WTC11 (cell line): Measurements from ENCODE around the gene ZFP91. TPM values are rescaled to one million over a fixed set of nuclear protein-coding genes. Genes with fewer than 3 reads are reported as not detected.

Experiments
- ATAC-seq: fragments of 200-7000 bp; cut with Tn5 transposase; 2 replicates; pipeline ENCODE4 v1.10.0; 2021; ENCODE audit warnings: mild to moderate bottlenecking, moderate library complexity
- CTCF ChIA-PET: fragments of 300-600 bp; sonication (Branson Sonifier 250); formaldehyde crosslinking; loops from one replicate; lab custom pipeline; 2021; ENCODE audit warnings: antibody characterized with exemption; lab: Charles Lee
- POLR2A ChIA-PET: fragments of 350-600 bp; sonication (Branson Sonifier 250); formaldehyde crosslinking; loops from one replicate; lab custom pipeline; 2021; ENCODE audit warnings: antibody characterized with exemption; lab: Charles Lee
- DNase-seq: peaks from one replicate; pipeline ENCODE4 v3.0.0; 2021; ENCODE audit warnings: low spot score
- H3K27ac Mint-ChIP-seq: 2 replicates; pipeline ENCODE4 v1.8.0; 2021; ENCODE audit warnings: mixed read lengths
- H3K27me3 Mint-ChIP-seq: 2 replicates; pipeline ENCODE4 v1.8.0; 2021; ENCODE audit warnings: low read depth, mild to moderate bottlenecking, moderate library complexity, mixed read lengths
- H3K36me3 Mint-ChIP-seq: 2 replicates; pipeline ENCODE4 v1.8.0; 2021; ENCODE audit warnings: mixed read lengths
- H3K4me1 Mint-ChIP-seq: 2 replicates; pipeline ENCODE4 v1.8.0; 2022; ENCODE audit warnings: mixed read lengths
- H3K4me3 Mint-ChIP-seq: 2 replicates; pipeline ENCODE4 v1.8.0; 2021; ENCODE audit warnings: mild to moderate bottlenecking, moderate library complexity, mixed read lengths
- H3K9me3 Mint-ChIP-seq: 2 replicates; pipeline ENCODE4 v1.8.0; 2021; ENCODE audit warnings: mixed read lengths
- CREM ChIP-seq: sonication (generic); formaldehyde crosslinking; IDR thresholded peaks from 2 replicates; pipeline ENCODE4 v1.8.1; 2022; ENCODE audit warnings: mild to moderate bottlenecking, missing genetic modification reagents, moderate library complexity
- GABPB1 ChIP-seq: sonication (generic); formaldehyde crosslinking; IDR thresholded peaks from 2 replicates; pipeline ENCODE4 v1.8.1; 2023; ENCODE audit warnings: mild to moderate bottlenecking, missing genetic modification reagents
- GRHL2 ChIP-seq: fragments of 250-450 bp; sonication (Bioruptor Pico); IDR thresholded peaks from 2 replicates; pipeline ENCODE4 v1.8.0; 2022; ENCODE audit warnings: mild to moderate bottlenecking, moderate library complexity; ENCODE audit not compliant: insufficient replicate concordance, severe bottlenecking
- GTF2I ChIP-seq: fragments of 250-450 bp; sonication (Bioruptor Pico); conservative IDR thresholded peaks from 2 replicates; pipeline ENCODE4 v1.4.0; 2021; ENCODE audit warnings: mild to moderate bottlenecking
- JAZF1 ChIP-seq: fragments of 250-450 bp; sonication (Bioruptor Pico); IDR thresholded peaks from 2 replicates; pipeline ENCODE4 v1.9.0; 2021; ENCODE audit warnings: moderate library complexity, mild to moderate bottlenecking, inconsistent platforms
- KAT7 ChIP-seq: sonication (generic); formaldehyde crosslinking; IDR thresholded peaks from 2 replicates; pipeline ENCODE4 v1.8.1; 2023; ENCODE audit warnings: missing genetic modification reagents, mild to moderate bottlenecking, borderline replicate concordance
- NFATC4 ChIP-seq: fragments of 250-450 bp; sonication (Bioruptor Pico); IDR thresholded peaks from 2 replicates; pipeline ENCODE4 v1.9.0; 2021; ENCODE audit warnings: mild to moderate bottlenecking
- NR3C1 ChIP-seq: sonication (generic); formaldehyde crosslinking; conservative IDR thresholded peaks from 2 replicates; pipeline ENCODE4 v1.8.1; 2023; ENCODE audit warnings: low read depth, mild to moderate bottlenecking, missing genetic modification reagents
- RELA ChIP-seq: sonication (generic); formaldehyde crosslinking; IDR thresholded peaks from 2 replicates; pipeline ENCODE4 v1.8.1; 2022; ENCODE audit warnings: missing genetic modification reagents, mild to moderate bottlenecking, borderline replicate concordance
- ZNF138 ChIP-seq: sonication (generic); formaldehyde crosslinking; conservative IDR thresholded peaks from 2 replicates; pipeline ENCODE4 v1.8.1; 2022; ENCODE audit warnings: mild to moderate bottlenecking, moderate library complexity, missing genetic modification reagents
- ZNF219 ChIP-seq: sonication (generic); formaldehyde crosslinking; IDR thresholded peaks from 2 replicates; pipeline ENCODE4 v1.8.0; 2023; ENCODE audit warnings: missing genetic modification reagents, mild to moderate bottlenecking, borderline replicate concordance
- total RNA-seq: library from RNA; stranded (reverse); gene quantifications from 3 replicates; pipeline ENCODE4 v1.2.3, GENCODE V29; 2021
- TF ChIP-seq, protein P1 (sequence below): sonication (generic); formaldehyde crosslinking; IDR thresholded peaks from 2 replicates; pipeline ENCODE4 v1.8.0; 2023; ENCODE audit warnings: missing genetic modification reagents
- TF ChIP-seq, protein P2 (sequence below): sonication (generic); formaldehyde crosslinking; IDR thresholded peaks from 2 replicates; pipeline ENCODE4 v1.8.1; 2023; ENCODE audit warnings: mild to moderate bottlenecking, missing genetic modification reagents, moderate library complexity
- TF ChIP-seq, protein P3 (sequence below): fragments of 250-450 bp; sonication (Bioruptor Pico); IDR thresholded peaks from 2 replicates; pipeline ENCODE4 v1.9.0; 2021; ENCODE audit warnings: mild to moderate bottlenecking
- TF ChIP-seq, protein P4 (sequence below): sonication (generic); formaldehyde crosslinking; conservative IDR thresholded peaks from 2 replicates; pipeline ENCODE4 v1.8.1; 2023; ENCODE audit warnings: mild to moderate bottlenecking, low read depth, missing genetic modification reagents, moderate library complexity
- TF ChIP-seq, protein P5 (sequence below): sonication (generic); formaldehyde crosslinking; IDR thresholded peaks from 2 replicates; pipeline ENCODE4 v1.8.0; 2022; ENCODE audit warnings: mild to moderate bottlenecking, missing genetic modification reagents
- TF ChIP-seq, protein P6 (sequence below): sonication (generic); formaldehyde crosslinking; IDR thresholded peaks from 2 replicates; pipeline ENCODE4 v1.8.1; 2022; ENCODE audit warnings: low read depth, mild to moderate bottlenecking, moderate library complexity, missing genetic modification reagents, borderline replicate concordance
- TF ChIP-seq, protein P7 (sequence below): fragments of 250-450 bp; sonication (Bioruptor Pico); IDR thresholded peaks from 2 replicates; pipeline ENCODE4 v1.9.0; 2021; ENCODE audit warnings: mild to moderate bottlenecking

The ZFP91 gene
- total RNA-seq, 1 experiment from 2014 or later, result 28.1 TPM

DNA sequence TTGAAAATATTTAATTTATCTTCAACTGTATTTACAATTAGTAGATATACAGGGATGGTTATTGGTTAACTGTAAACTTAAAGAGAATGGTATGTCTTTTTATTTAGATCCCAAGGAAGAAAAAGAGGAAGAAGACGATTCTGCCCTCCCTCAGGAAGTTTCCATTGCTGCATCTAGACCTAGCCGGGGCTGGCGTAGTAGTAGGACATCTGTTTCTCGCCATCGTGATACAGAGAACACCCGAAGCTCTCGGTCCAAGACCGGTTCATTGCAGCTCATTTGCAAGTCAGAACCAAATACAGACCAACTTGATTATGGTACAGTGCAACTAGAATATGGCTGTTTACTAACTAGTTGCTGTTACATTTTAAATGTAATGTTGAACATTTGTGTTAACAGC is 30.9 kb downstream of the ZFP91 start (continued):
- TF ChIP-seq, protein P1, sequence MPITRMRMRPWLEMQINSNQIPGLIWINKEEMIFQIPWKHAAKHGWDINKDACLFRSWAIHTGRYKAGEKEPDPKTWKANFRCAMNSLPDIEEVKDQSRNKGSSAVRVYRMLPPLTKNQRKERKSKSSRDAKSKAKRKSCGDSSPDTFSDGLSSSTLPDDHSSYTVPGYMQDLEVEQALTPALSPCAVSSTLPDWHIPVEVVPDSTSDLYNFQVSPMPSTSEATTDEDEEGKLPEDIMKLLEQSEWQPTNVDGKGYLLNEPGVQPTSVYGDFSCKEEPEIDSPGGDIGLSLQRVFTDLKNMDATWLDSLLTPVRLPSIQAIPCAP (CRISPR knock-in tag), result no peak
- TF ChIP-seq, protein P2, sequence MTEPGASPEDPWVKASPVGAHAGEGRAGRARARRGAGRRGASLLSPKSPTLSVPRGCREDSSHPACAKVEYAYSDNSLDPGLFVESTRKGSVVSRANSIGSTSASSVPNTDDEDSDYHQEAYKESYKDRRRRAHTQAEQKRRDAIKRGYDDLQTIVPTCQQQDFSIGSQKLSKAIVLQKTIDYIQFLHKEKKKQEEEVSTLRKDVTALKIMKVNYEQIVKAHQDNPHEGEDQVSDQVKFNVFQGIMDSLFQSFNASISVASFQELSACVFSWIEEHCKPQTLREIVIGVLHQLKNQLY (CRISPR knock-in tag), result no peak
- TF ChIP-seq RELA (no peak), GABPB1 (CRISPR knock-in tag) (no peak)

DNA sequence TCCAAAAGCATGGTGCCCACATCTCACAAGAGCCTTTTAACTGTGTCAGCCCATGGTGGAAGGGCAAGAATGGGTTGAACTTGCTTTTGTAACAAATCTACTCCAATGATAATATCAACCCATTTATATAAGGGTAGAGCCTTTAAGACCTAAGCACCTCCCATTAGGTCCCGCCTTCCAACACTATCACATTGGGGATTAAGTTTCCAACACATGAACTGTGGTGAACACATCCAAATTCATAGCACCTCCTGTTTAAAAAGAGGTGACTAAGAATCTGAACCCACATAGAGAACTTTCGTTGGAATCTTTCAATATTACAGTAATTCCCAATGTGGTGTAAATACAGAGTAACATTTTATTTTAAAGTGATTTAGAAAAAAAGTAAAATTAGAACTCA is 34.4 kb downstream of the ZFP91 start:
- DNase-seq (no peak), ATAC-seq (no peak)
- H3K4me3 Mint-ChIP-seq, result no peak overlapping the region
- POLR2A ChIA-PET, result no interaction called here
- no peaks in the 10 kb centered on the region for H3K9me3 Mint-ChIP-seq
- H3K27ac Mint-ChIP-seq, result no peak overlapping the region
- CTCF ChIA-PET, result interaction anchor here (2.3 kb wide), 1 partner anchor 16 kb away, joined by 9 read pairs; no protein-coding TSS in a partner anchor
- H3K27me3 Mint-ChIP-seq, result no peaks in the 10 kb centered on the region
- peaks cover 75% of the 10 kb centered on the region for H3K36me3 Mint-ChIP-seq
- H3K4me1 Mint-ChIP-seq, result no peaks in the 10 kb centered on the region
- no peak for TF ChIP-seq NR3C1 (CRISPR knock-in tag)
- TF ChIP-seq, protein P3, sequence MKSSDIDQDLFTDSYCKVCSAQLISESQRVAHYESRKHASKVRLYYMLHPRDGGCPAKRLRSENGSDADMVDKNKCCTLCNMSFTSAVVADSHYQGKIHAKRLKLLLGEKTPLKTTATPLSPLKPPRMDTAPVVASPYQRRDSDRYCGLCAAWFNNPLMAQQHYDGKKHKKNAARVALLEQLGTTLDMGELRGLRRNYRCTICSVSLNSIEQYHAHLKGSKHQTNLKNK (CRISPR knock-in tag), result no peak
- TF ChIP-seq, protein P4, sequence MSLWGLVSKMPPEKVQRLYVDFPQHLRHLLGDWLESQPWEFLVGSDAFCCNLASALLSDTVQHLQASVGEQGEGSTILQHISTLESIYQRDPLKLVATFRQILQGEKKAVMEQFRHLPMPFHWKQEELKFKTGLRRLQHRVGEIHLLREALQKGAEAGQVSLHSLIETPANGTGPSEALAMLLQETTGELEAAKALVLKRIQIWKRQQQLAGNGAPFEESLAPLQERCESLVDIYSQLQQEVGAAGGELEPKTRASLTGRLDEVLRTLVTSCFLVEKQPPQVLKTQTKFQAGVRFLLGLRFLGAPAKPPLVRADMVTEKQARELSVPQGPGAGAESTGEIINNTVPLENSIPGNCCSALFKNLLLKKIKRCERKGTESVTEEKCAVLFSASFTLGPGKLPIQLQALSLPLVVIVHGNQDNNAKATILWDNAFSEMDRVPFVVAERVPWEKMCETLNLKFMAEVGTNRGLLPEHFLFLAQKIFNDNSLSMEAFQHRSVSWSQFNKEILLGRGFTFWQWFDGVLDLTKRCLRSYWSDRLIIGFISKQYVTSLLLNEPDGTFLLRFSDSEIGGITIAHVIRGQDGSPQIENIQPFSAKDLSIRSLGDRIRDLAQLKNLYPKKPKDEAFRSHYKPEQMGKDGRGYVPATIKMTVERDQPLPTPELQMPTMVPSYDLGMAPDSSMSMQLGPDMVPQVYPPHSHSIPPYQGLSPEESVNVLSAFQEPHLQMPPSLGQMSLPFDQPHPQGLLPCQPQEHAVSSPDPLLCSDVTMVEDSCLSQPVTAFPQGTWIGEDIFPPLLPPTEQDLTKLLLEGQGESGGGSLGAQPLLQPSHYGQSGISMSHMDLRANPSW (CRISPR knock-in tag), result no peak
- TF ChIP-seq, protein P1 (CRISPR knock-in tag), result no peak
- TF ChIP-seq, all 79 proteins: peak for 0

DNA sequence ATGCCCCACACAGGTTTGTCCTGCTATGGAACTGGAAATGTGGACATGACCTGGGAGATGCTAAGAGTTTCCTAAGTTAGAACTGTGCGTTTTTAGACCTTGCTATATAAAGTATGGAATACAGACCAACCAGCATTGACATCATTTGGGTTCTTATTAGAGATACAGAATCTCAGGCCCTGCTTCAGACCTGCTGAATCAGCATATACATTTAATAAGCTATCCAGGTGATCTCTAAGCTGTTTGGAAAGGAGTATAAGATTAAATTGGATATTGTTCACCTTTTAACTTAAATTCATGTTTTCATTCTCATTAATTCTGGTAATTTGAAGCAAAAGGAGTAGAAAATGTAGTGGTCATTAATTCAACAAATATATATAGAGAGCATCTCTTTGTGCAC is 36.7 kb downstream of the ZFP91 start:
- H3K9me3 Mint-ChIP-seq, result no peaks in the 10 kb centered on the region
- CTCF ChIA-PET, result no interaction called here
- no peak for TF ChIP-seq CREM (CRISPR knock-in tag)
- TF ChIP-seq, protein P5, sequence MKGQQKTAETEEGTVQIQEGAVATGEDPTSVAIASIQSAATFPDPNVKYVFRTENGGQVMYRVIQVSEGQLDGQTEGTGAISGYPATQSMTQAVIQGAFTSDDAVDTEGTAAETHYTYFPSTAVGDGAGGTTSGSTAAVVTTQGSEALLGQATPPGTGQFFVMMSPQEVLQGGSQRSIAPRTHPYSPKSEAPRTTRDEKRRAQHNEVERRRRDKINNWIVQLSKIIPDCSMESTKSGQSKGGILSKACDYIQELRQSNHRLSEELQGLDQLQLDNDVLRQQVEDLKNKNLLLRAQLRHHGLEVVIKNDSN (CRISPR knock-in tag), result no peak
- TF ChIP-seq KAT7 (CRISPR knock-in tag), result no peak
- TF ChIP-seq JAZF1 (CRISPR knock-in tag), result no peak
- TF ChIP-seq ZNF219 (CRISPR knock-in tag), result no peak
- TF ChIP-seq, protein P6, sequence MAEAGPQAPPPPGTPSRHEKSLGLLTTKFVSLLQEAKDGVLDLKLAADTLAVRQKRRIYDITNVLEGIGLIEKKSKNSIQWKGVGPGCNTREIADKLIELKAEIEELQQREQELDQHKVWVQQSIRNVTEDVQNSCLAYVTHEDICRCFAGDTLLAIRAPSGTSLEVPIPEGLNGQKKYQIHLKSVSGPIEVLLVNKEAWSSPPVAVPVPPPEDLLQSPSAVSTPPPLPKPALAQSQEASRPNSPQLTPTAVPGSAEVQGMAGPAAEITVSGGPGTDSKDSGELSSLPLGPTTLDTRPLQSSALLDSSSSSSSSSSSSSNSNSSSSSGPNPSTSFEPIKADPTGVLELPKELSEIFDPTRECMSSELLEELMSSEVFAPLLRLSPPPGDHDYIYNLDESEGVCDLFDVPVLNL (CRISPR knock-in tag), result no peak
- no peak for TF ChIP-seq NFATC4 (CRISPR knock-in tag)
- TF ChIP-seq, protein P4 (CRISPR knock-in tag), result no peak
- no peak for TF ChIP-seq ZNF138 (CRISPR knock-in tag)
- TF ChIP-seq GTF2I (CRISPR knock-in tag), result no peak
- TF ChIP-seq, protein P7, sequence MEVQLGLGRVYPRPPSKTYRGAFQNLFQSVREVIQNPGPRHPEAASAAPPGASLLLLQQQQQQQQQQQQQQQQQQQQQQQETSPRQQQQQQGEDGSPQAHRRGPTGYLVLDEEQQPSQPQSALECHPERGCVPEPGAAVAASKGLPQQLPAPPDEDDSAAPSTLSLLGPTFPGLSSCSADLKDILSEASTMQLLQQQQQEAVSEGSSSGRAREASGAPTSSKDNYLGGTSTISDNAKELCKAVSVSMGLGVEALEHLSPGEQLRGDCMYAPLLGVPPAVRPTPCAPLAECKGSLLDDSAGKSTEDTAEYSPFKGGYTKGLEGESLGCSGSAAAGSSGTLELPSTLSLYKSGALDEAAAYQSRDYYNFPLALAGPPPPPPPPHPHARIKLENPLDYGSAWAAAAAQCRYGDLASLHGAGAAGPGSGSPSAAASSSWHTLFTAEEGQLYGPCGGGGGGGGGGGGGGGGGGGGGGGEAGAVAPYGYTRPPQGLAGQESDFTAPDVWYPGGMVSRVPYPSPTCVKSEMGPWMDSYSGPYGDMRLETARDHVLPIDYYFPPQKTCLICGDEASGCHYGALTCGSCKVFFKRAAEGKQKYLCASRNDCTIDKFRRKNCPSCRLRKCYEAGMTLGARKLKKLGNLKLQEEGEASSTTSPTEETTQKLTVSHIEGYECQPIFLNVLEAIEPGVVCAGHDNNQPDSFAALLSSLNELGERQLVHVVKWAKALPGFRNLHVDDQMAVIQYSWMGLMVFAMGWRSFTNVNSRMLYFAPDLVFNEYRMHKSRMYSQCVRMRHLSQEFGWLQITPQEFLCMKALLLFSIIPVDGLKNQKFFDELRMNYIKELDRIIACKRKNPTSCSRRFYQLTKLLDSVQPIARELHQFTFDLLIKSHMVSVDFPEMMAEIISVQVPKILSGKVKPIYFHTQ (CRISPR knock-in tag), result no peak
- TF ChIP-seq, protein P2 (CRISPR knock-in tag), result no peak
- TF ChIP-seq GRHL2 (CRISPR knock-in tag), result no peak

More for the DNA sequence above, 36.7 kb downstream of the ZFP91 start:
- DNase-seq (no peak), ATAC-seq (no peak)
- no peak overlapping the region for H3K27ac Mint-ChIP-seq
- H3K4me3 Mint-ChIP-seq, result no peak overlapping the region
- no peaks in the 10 kb centered on the region for H3K4me1 Mint-ChIP-seq
- POLR2A ChIA-PET, result no interaction called here
- H3K36me3 Mint-ChIP-seq, result peaks cover 88% of the 10 kb centered on the region
- H3K27me3 Mint-ChIP-seq, result no peaks in the 10 kb centered on the region
